Hippocampal formation (tissue), 2 donors: ENCODE measurements around the gene SARNP.
"Not testable (repeated sequence)": the region's sequence is repeated elsewhere in the genome, so short reads cannot be mapped to it uniquely, and the experiment has no call there.

Experiments used
- DNase-seq, 2 donors: peaks; one replicate each; lab custom pipeline; 2025; lab: John Stamatoyannopoulos, UW

SARNP gene, protein sequence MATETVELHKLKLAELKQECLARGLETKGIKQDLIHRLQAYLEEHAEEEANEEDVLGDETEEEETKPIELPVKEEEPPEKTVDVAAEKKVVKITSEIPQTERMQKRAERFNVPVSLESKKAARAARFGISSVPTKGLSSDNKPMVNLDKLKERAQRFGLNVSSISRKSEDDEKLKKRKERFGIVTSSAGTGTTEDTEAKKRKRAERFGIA

DNA sequence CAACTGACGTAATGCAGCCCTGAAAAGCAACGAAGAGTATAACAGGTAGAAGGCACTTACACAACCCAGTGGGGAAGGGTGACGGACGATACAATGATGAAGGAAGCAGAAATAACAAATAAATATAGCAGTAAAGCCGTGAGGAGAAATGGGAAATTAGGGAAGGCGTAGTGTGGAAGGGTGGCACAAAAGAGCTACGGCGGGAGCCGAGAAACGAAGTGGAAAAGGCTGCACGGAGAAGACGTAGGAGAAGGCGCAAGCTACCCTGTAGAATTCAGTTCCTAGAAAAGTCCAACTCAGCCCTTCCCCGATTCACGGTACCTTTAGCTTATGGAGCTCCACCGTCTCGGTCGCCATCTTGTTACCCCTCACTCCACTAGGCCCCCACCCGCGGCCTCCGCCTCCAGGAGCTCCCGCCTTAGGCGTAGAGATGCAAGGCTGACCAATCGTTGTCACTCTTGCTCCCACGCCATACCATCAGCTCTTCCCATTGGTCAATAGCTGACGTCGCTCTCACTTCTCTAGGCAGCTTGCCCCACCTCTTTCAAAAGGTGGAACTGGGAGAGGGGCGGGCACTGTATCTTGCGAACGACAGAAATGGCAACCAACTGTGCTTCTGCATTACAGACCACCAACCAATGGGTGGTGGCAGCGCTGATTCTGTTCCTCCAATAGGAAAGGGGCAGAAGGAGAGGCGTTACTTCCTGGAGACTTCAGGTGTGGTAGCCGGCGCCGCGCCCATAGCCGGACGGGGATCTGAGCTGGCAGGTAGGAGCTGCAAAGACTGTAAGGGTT lies at the start of gene SARNP, which contains the start of gene ORMDL2:
Gene SARNP, minus strand, starts transcription at position 380 of the 795 bp plus-strand sequence. Its CDS starts 23 bp downstream, at position 357.
Gene ORMDL2, plus strand, starts transcription at position 697 of the 795 bp plus-strand sequence. CDS start 959 bp downstream, outside the sequence.
- DNase-seq, result peak; percentile 99 to 100

DNA sequence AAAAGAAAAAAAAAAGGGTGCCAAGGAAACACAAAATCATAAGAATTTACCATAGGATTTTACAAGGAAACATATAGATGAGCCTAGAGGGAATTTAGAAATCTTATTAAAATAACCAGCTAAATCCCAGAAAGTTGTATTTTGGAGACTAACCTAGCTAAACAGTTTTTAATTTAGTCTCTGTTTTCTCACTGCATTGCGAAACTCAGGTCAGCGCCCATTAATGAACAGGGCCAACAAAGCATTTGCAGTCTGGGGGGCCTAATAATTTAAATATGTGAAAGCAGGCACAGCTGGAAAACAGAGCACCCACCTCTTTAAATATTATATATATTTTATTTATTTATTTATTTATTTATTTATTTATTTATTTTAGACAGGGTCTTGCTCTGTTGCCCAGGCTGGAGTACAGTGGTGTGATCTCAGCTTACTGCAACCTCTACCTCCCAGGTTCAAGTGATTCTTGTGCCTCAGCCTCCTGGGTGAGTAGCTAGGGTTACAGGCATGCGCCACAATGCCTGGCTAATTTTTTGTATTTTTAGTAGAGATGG lies 49.0 kb upstream of the SARNP start:
- DNase-seq, result not testable (repeated sequence)

- no peak for DNase-seq
Observed at GRCh38 chr12:55865327-55865726, 47.8 kb upstream of the SARNP start.

GRCh38 chr12:55862931-55863330 lies 45.4 kb upstream of the SARNP start:
- not testable (repeated sequence) for DNase-seq

DNA sequence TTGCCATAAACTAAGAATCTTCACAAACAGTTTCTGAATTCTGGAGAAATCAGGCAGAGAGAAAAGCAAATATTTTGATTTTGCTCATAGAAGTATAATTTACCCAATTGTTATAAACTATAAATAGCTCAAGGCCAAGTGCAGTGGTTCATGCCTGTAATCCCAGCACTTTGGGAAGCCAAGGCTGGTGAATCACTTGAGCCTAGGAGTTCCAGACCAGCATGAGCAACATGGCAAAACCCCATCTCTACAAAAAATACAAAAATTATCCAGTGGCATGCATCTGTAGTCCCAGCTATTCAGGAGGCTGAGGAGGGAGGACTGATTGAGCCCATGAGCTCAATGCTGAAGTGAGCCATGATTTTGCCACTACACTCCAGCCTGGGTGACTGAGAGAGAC lies 44.8 kb upstream of the SARNP start:
- DNase-seq, result no peak

GRCh38 chr12:55861871-55862270 lies 44.3 kb upstream of the SARNP start:
- no peak for DNase-seq

GRCh38 chr12:55861396-55861795 lies 43.9 kb upstream of the SARNP start:
- DNase-seq, result no peak

DNA sequence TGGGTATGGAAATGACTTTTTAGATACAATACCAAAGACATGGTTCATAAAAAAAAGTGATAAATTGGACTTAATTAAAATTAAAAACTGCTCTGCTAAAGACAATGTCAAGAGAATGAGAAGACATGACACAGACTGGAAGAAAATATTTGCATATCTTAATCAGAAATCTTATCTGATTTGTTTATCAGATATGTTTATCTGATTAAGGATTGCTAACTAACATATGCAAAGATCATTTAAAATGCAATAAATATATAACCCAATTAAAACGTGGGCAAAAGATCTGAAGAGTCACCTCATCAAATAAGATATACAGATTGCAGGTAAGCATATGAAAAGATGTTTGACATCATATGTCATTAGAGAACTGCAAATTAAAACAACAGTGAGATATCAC lies 35.2 kb upstream of the SARNP start:
- DNase-seq, result no peak

DNA sequence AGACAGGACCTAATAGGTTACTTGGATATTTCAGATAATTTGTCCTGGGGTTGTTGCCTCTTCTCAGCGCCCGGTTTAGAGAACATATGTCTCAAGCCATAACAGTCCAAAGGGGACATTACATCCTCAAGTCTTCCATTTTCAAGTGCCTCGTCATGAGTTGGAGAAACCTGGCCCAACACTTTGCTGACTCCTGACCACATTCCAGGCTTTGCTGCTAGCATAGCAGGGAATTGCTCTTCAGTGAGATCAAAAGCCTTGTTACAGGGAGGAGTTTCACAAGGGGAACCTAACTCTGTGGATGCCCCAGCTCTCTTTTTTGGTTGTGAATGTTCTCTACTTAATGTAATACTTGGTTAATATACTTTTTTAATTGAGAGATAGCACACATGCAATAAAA lies 33.4 kb upstream of the SARNP start:
- DNase-seq, result no peak

DNA sequence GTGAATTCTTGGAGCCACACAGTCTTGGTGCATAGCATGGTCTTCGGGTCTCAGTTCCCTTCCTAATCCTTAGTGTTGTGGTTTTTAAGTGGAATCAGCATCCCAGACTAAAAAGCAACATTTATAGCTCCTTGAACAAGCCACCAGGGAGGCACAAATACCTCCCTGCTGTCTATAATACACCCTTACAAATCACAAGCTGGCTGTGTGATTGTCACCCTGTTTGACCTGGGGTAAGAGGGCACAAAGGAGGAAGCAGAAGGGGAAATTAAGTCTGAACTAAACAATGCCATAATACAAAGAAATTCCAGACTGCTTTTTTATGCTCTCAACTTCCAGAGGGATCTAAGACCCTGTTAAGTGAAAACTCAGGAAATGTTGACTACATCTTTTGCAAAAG lies 32.9 kb upstream of the SARNP start:
- no peak for DNase-seq

- DNase-seq, result no peak
Observed at GRCh38 chr12:55849616-55850343, 32.3 kb upstream of the SARNP start.

GRCh38 chr12:55847603-55848291 lies 30.2 kb upstream of the SARNP start:
- peak; percentile 4 to 18 for DNase-seq

GRCh38 chr12:55847033-55847432 lies 29.5 kb upstream of the SARNP start:
- DNase-seq, result no peak

GRCh38 chr12:55845785-55846496 lies 28.4 kb upstream of the SARNP start:
- no peak for DNase-seq

- no peak for DNase-seq
Observed at GRCh38 chr12:55845361-55845760, 27.8 kb upstream of the SARNP start.

GRCh38 chr12:55844961-55845360 lies 27.4 kb upstream of the SARNP start:
- DNase-seq, result no peak

- DNase-seq, result no peak
Observed at GRCh38 chr12:55843431-55843830, 25.9 kb upstream of the SARNP start.

- no peak for DNase-seq
Observed at GRCh38 chr12:55842681-55843429, 25.3 kb upstream of the SARNP start, which contains the start of gene MMP19. TSS of gene MMP19 (minus strand) at chr12:55842936. CDS start at chr12:55842830, 106 bp downstream.

- no peak for DNase-seq
Observed at GRCh38 chr12:55840581-55841351, 23.2 kb upstream of the SARNP start.
